HepG2 (cell line): ENCODE data around the gene PPP1CA. TPM values are rescaled to one million over a fixed set of nuclear protein-coding genes. Genes with fewer than 3 reads are reported as not detected.

Source experiments
- CSRNP2 ChIP-seq: sonication (generic); formaldehyde crosslinking; conservative IDR thresholded peaks from 2 replicates; pipeline ENCODE4 v1.8.0; 2022; ENCODE audit warnings: low read depth, missing genetic modification reagents
- CTCF ChIP-seq: sonication (generic); formaldehyde crosslinking; IDR thresholded peaks from 2 replicates; pipeline ENCODE4 v1.5.0; 2020; ENCODE audit warnings: mild to moderate bottlenecking, missing genetic modification reagents, moderate library complexity
- FOSL1 ChIP-seq: sonication (generic); formaldehyde crosslinking; IDR thresholded peaks from 2 replicates; pipeline ENCODE4 v1.9.0; 2021; ENCODE audit warnings: missing genetic modification reagents, borderline replicate concordance
- GABPB1 ChIP-seq: IDR thresholded peaks from 2 replicates; pipeline ENCODE4 v1.6.1; 2016; ENCODE audit warnings: mild to moderate bottlenecking, missing genetic modification reagents, moderate library complexity, missing compliant biosample characterization
- HDAC1 ChIP-seq: sonication (generic); formaldehyde crosslinking; IDR thresholded peaks from 2 replicates; pipeline ENCODE4 v1.5.1; 2020; ENCODE audit warnings: mild to moderate bottlenecking, missing genetic modification reagents
- HDAC2 ChIP-seq: sonication (generic); formaldehyde crosslinking; IDR thresholded peaks from 2 replicates; pipeline ENCODE4 v1.4.0; 2020; ENCODE audit warnings: missing genetic modification reagents
- KAT8 ChIP-seq: IDR thresholded peaks from 2 replicates; pipeline ENCODE4 v1.6.1; 2016; ENCODE audit warnings: missing genetic modification reagents, missing compliant biosample characterization
- KDM2A ChIP-seq: sonication (generic); formaldehyde crosslinking; IDR thresholded peaks from 2 replicates; pipeline ENCODE4 v1.4.0; 2020; ENCODE audit warnings: low read depth, missing genetic modification reagents, borderline replicate concordance
- KLF16 ChIP-seq, 2 experiments: sonication (generic) in 1 of 2; formaldehyde crosslinking in 1 of 2; IDR thresholded peaks; 2 replicates each; pipeline versions ENCODE4 v1.6.1 to v1.8.0; 2016 to 2023; ENCODE audit warnings: missing genetic modification reagents in 2 of 2, missing compliant biosample characterization in 1 of 2
- MAZ ChIP-seq, 2 experiments: sonication (generic) in 1 of 2; formaldehyde crosslinking in 1 of 2; IDR thresholded peaks; 2 replicates each; pipeline versions ENCODE4 v1.5.0 to v1.6.1; 2012 to 2020; ENCODE audit warnings: low read depth in 2 of 2, mild to moderate bottlenecking in 2 of 2, borderline replicate concordance in 1 of 2, improper control_type of control experiment in 1 of 2, low read length in 1 of 2, missing genetic modification reagents in 1 of 2, moderate library complexity in 1 of 2
- PHF20 ChIP-seq: sonication (generic); formaldehyde crosslinking; IDR thresholded peaks from 2 replicates; pipeline ENCODE4 v1.5.0; 2020; ENCODE audit warnings: mild to moderate bottlenecking, missing genetic modification reagents
- SALL1 ChIP-seq: sonication (generic); formaldehyde crosslinking; IDR thresholded peaks from 2 replicates; pipeline ENCODE4 v1.8.0; 2022; ENCODE audit warnings: mild to moderate bottlenecking, missing genetic modification reagents
- SMC3 ChIP-seq: IDR thresholded peaks from 2 replicates; pipeline ENCODE4 v1.6.1; 2011; ENCODE audit warnings: low read length, improper control_type of control experiment
- SRSF4 ChIP-seq: fragments of 200-400 bp; formaldehyde crosslinking; IDR thresholded peaks from one replicate; pipeline ENCODE4 v1.6.1; 2018; ENCODE audit warnings: mild to moderate bottlenecking, low read depth, low read length, moderate library complexity; ENCODE audit not compliant: poor library complexity, severe bottlenecking
- STAG1 ChIP-seq: sonication (generic); formaldehyde crosslinking; IDR thresholded peaks from 2 replicates; pipeline ENCODE4 v1.4.0; 2020; ENCODE audit warnings: missing genetic modification reagents
- ZMYM3 ChIP-seq: sonication (generic); formaldehyde crosslinking; IDR thresholded peaks from 2 replicates; pipeline ENCODE4 v1.5.1; 2020; ENCODE audit warnings: mild to moderate bottlenecking, missing genetic modification reagents
- ZNF652 ChIP-seq: IDR thresholded peaks from 2 replicates; pipeline ENCODE4 v1.6.1; 2016; ENCODE audit warnings: low read depth, borderline replicate concordance
- ZNF687 ChIP-seq: sonication (generic); formaldehyde crosslinking; IDR thresholded peaks from 2 replicates; pipeline ENCODE4 v1.5.1; 2020; ENCODE audit warnings: mild to moderate bottlenecking, missing genetic modification reagents, moderate library complexity
- ZNF788 ChIP-seq: sonication (generic); formaldehyde crosslinking; IDR thresholded peaks from 2 replicates; pipeline ENCODE4 v1.5.0; 2020; ENCODE audit warnings: mild to moderate bottlenecking, missing genetic modification reagents, borderline replicate concordance
- polyA plus RNA-seq, 8 experiments: library from polyadenylated mRNA; depleted of rRNA in 3 of 8; stranded (reverse) in 7 of 8; unstranded in 1 of 8; fragments of >200 nt; fragmentation: Illumina TruSeq in 4 of 8; extraction: Trizol in 4 of 8; gene quantifications; 2 replicates each; pipeline versions ENCODE4 v1.2.1 to v1.2.3, GENCODE V29; 2011 to 2016; ENCODE audit warnings: low read depth in 4 of 8, missing spikeins in 1 of 8, mixed read lengths in 1 of 8; ENCODE audit not compliant: insufficient read depth in 1 of 8
- total RNA-seq, 5 experiments: library from RNA; depleted of rRNA; stranded (reverse); fragments of >200 nt; fragmentation: Illumina TruSeq; extraction: Trizol; gene quantifications; 2 replicates each; pipeline ENCODE4 v1.2.3, GENCODE V29; 2016; ENCODE audit warnings: low read depth in 1 of 5

Gene PPP1CA
- total and polyA plus RNA-seq, 2 of the 13 experiments (the other 11 are each of a cell fraction or from before 2014, with no cell fraction given): 149 to 170 TPM

- TF ChIP-seq ZNF687 (CRISPR knock-in tag) (peak; percentile 31), HDAC2 (CRISPR knock-in tag) (peak; percentile 33; the same call in 1 of the 2 replicates), CTCF (CRISPR knock-in tag) (peak; percentile 97), KLF16 (CRISPR knock-in tag; IDR thresholded peaks at IDR 0.05) (0 out of 4 replicates have a peak, but pooled peaks of 1 of the 2 experiments have one; percentile 32), GABPB1 (CRISPR knock-in tag) (peak; percentile 29; the same call in 1 of the 2 replicates), SRSF4 (no peak), SALL1 (CRISPR knock-in tag) (0 out of 2 replicates have a peak, but pooled peaks have one; percentile 25), MAZ (IDR thresholded peaks at IDR 0.05; ENCODE audit: borderline replicate concordance, low read depth, low read length) (0 out of 2 replicates have a peak, but pooled peaks have one; percentile 35), MAZ (CRISPR knock-in tag; IDR thresholded peaks at IDR 0.05; ENCODE audit: low read depth) (0 out of 2 replicates have a peak, but pooled peaks have one; percentile 28), FOSL1 (CRISPR knock-in tag) (no peak), ZNF788 (CRISPR knock-in tag) (0 out of 2 replicates have a peak, but pooled peaks have one; percentile 28), ZMYM3 (CRISPR knock-in tag) (0 out of 2 replicates have a peak, but pooled peaks have one; percentile 51), SMC3 (peak; percentile 86), HDAC1 (CRISPR knock-in tag) (no peak), PHF20 (CRISPR knock-in tag) (no peak), KAT8 (CRISPR knock-in tag) (0 out of 2 replicates have a peak, but pooled peaks have one; percentile 21), STAG1 (CRISPR knock-in tag) (peak; percentile 98), ZNF652 (CRISPR knock-in tag) (peak; percentile 92), CSRNP2 (CRISPR knock-in tag) (no peak), KDM2A (CRISPR knock-in tag) (peak; percentile 33; the same call in 1 of the 2 replicates)
These were observed 19.2 kb downstream of the PPP1CA start (continued) for GRCh38 chr11:67382276-67383136.
